ENCODE results near the gene SCN1B.

SCN1B gene

DNA sequence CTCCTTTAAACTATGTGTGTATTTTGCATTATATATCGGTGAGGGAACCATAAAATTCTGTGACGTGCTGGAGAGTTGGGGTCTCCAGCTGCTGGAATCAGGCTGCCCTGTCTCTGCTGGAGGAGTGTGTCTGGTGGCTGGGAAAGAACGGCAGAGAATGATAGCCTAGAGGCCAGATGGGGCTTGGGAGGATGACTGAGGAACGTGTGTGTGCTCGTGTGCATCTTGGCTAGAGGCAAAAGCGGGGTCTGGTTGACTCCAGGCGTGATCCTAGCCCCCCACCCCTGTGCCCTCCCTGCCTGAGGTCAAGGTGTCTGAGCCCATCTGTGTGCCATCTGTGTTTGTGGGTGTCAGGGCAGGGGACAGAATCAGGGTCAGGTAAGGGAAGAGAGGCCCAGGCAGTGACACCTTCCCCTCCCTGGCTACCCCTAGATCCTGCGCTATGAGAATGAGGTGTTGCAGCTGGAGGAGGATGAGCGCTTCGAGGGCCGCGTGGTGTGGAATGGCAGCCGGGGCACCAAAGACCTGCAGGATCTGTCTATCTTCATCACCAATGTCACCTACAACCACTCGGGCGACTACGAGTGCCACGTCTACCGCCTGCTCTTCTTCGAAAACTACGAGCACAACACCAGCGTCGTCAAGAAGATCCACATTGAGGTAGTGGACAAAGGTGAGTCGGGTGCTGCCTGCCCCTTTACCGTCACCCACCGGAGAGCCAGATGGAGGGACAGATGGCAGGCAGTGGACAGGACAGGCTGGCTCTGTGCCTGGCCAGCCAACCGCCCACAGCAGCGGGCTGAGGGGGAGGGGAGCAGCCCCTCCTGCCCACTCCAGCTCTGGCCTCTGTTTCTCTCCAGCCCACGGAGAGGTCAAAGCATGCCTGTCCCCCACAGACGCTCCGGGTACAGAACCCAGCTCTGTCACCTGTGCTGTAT, 3.1 kb downstream of the SCN1B start:
- TF ChIP-seq, protein P1, sequence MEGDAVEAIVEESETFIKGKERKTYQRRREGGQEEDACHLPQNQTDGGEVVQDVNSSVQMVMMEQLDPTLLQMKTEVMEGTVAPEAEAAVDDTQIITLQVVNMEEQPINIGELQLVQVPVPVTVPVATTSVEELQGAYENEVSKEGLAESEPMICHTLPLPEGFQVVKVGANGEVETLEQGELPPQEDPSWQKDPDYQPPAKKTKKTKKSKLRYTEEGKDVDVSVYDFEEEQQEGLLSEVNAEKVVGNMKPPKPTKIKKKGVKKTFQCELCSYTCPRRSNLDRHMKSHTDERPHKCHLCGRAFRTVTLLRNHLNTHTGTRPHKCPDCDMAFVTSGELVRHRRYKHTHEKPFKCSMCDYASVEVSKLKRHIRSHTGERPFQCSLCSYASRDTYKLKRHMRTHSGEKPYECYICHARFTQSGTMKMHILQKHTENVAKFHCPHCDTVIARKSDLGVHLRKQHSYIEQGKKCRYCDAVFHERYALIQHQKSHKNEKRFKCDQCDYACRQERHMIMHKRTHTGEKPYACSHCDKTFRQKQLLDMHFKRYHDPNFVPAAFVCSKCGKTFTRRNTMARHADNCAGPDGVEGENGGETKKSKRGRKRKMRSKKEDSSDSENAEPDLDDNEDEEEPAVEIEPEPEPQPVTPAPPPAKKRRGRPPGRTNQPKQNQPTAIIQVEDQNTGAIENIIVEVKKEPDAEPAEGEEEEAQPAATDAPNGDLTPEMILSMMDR (IDR thresholded peaks at IDR 0.05; ENCODE audit: insufficient read depth, low read depth, low read length, missing control alignments) = no peak
- DNase-seq (ENCODE audit: low read depth) = no peak
- no peak overlapping the region for H3K4me3 ChIP-seq (ENCODE audit: low read length)

DNA sequence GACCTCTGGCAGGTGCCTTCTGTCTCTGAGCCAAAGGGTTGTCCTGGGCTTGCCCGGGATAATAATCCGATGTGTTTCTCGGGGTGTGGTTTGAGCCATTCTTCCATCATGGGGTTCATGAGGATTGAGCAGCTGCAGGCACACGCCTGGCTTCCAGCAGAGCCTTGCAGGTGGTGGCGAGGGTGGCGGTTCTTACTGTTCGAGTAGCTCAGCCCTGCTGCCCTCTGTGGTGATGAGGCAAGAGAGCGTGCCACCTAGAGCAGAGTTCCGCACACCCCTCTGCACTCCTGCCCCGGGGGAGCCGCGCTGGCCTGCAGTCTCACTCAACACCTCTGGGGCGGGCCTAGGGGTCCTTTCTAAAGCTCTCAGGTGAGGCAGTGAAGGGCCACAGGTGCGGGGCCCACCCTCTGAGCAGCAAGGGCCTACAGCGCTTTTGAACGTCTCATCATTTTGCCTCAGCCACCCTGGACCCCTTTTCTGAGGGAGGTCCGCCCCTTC, 3.8 kb downstream of the SCN1B start:
- TF ChIP-seq, protein P1 (IDR thresholded peaks at IDR 0.05; ENCODE audit: insufficient read depth, low read depth, low read length, missing control alignments) = no peak
- H3K4me3 ChIP-seq (ENCODE audit: low read length) = no peak overlapping the region
- DNase-seq (ENCODE audit: low read depth) = no peak

DNA sequence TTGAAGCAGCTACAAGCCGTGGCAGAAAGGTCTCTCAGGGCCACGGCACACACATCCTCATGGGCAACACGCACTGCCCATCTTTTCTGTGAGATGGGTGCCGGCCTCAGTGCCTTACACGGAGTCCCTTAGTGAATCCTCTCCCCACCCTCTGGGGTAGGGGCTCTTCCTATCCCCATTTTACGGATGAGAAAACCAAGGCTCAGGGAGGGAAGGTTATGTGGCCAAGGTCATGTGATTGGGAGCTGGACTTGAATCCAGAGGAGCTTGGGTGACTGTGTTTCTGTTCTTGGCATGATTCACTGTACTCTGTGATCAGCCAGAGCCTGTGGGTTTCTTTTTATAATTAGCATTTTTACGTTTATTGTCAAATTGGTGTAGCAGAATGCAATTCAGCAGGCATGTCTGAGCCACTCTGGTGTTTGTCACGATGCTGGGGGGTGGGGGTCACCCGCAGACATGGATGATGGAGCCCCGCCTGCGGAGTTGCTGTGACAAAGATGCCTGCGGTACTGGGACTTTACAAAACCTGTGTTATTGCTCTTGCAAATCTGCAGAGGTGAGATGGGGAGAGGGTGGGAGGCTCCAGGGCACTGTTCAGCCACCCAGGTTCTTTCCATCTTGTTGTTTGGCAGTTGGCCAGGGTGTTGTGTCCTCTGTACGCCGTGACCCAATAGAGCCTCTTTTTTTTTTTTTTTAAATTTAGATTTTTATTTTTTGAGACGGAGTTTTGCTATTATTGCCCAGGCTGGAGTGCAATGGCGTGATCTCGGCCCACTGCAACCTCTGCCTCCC, 4.5 kb downstream of the SCN1B start:
- TF ChIP-seq, protein P1 (IDR thresholded peaks at IDR 0.05; ENCODE audit: insufficient read depth, low read depth, low read length, missing control alignments) = no peak
- H3K4me3 ChIP-seq (ENCODE audit: low read length) = no peak overlapping the region
- DNase-seq (ENCODE audit: low read depth) = no peak

DNA sequence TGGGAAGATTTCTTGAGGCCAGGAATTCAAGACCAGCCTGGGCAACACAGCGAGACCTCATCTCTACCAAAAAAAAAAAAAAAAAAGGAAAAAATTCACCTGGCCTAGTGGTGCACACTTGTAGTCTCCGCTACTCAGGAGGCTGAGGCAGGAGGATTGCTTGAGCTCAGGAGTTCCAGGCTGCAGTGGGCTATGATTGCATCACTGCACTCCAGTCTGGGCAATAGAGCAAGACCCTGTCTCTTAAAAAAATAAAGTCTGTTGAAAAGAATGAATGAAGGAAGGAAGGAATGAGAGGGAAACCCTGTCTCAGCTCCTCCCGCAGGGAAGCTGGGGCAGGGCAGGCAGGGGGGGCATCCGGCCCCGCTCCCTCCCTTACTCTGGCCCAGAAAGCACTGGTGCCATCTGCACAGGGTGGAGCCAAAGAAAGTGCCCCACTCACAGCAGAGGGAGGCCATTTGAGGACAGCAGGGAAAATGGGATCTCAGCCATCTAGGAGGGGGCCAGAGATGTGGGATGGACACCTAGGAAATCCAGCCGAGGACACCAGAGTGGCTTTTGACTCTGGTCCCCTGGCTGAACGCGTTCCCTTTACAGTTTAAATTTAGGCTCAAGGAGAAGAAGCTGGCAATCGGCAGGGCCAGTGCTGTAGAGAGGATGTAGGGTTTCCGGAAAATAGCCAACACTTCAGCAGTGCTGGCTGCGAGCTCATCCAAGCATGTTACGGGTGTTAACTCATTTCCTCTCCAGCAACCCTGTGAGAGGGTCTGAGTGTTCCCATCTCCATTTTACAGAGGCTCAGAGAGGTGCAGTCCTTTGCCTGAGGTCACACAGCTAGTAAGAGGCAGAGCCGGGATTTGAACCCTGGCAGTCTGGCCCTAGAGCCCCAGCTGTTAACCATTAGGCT, 7.7 kb downstream of the SCN1B start:
- TF ChIP-seq, protein P1 (IDR thresholded peaks at IDR 0.05; ENCODE audit: insufficient read depth, low read depth, low read length, missing control alignments) = no peak
- DNase-seq (ENCODE audit: low read depth) = no peak
- no peak overlapping the region for H3K4me3 ChIP-seq (ENCODE audit: low read length)

DNA sequence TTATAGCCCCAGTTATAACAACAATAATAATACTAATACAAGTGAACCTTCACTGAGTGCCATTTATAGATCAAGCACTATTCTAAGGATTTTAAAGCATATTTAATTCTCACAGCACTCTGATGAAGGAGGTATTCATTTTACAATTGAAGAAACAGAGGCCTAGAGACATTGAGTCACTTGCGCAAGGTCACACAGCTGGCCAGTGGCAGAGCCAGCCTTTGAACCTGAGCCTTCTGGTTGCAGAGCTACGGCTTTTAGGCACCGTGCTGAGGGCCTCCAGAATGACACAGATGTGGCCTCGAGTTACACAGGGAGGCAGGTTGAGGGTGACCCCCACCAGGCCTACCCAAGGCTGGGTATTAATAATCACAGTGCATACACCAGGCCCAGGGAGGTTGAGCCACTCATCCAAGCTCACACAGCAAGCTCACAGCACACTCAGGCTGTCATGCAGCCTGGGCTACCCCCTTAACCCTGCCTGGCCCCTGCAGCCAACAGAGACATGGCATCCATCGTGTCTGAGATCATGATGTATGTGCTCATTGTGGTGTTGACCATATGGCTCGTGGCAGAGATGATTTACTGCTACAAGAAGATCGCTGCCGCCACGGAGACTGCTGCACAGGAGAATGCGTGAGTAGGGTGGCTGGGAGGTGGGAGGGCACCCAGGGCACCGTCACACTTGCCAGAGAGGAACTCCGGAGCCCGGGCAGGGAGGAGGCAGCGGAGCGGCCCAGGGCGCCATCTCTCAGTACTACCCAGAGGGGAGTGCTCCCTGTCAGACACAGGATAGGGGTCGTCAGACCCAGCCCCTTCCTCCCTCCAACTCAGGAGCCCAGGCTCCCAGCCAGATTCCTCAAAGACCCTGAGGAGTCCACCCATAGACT, 8.6 kb downstream of the SCN1B start:
- TF ChIP-seq, protein P1 (IDR thresholded peaks at IDR 0.05; ENCODE audit: insufficient read depth, low read depth, low read length, missing control alignments) = no peak
- no peak for DNase-seq (ENCODE audit: low read depth)
- H3K4me3 ChIP-seq (ENCODE audit: low read length) = no peak overlapping the region
